DND-41 (cell line): ENCODE data around the gene COL4A2.

ENCODE experiments used
- EZH2 ChIP-seq: IDR thresholded peaks from 3 replicates; pipeline ENCODE4 v1.6.1; 2012; ENCODE audit warnings: borderline replicate concordance, low read depth, mild to moderate bottlenecking, moderate library complexity, low read length, inconsistent platforms; ENCODE audit not compliant: severe bottlenecking
- TF ChIP-seq, protein P1 (sequence below): IDR thresholded peaks from 2 replicates; pipeline ENCODE4 v1.5.1; 2012; ENCODE audit warnings: borderline replicate concordance, low read length, moderate library complexity, mild to moderate bottlenecking; ENCODE audit not compliant: poor library complexity, severe bottlenecking; ENCODE audit errors: extremely low read depth

DNA sequence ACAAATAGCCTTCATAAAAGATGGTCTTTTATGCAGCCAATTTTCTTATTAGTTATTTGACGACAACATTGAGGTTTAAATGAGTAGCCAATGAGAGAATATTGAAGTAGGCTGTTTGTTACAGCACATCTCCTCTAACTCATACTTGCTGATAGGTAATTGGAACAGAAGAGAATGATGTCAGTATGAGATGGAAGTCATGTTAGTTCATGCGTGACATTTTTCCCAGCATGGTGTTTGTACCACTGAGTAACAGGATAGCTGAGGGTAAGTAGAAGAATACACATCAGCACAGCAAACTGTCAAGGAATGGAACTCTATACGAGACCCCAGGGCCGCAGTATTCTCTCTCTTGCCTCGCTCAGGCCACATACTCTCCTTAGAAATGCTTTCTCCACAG is 37.2 kb downstream of the COL4A2 start:
- no peak for TF ChIP-seq EZH2
- TF ChIP-seq, protein P1, sequence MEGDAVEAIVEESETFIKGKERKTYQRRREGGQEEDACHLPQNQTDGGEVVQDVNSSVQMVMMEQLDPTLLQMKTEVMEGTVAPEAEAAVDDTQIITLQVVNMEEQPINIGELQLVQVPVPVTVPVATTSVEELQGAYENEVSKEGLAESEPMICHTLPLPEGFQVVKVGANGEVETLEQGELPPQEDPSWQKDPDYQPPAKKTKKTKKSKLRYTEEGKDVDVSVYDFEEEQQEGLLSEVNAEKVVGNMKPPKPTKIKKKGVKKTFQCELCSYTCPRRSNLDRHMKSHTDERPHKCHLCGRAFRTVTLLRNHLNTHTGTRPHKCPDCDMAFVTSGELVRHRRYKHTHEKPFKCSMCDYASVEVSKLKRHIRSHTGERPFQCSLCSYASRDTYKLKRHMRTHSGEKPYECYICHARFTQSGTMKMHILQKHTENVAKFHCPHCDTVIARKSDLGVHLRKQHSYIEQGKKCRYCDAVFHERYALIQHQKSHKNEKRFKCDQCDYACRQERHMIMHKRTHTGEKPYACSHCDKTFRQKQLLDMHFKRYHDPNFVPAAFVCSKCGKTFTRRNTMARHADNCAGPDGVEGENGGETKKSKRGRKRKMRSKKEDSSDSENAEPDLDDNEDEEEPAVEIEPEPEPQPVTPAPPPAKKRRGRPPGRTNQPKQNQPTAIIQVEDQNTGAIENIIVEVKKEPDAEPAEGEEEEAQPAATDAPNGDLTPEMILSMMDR, result no peak
